Stimulated activated CD8-positive, alpha-beta memory T cell treated with anti-CD3 and anti-CD28 coated beads, Interleukin-7, amount 100 ng/mL, for 4 hours (primary cell): ENCODE data around the gene CACNB2.

Source experiments
- DNase-seq, 2 donors: peaks; one replicate each; pipeline ENCODE4 v3.0.0-alpha.2; 2020; ENCODE audit warnings: low read depth in 2 of 2

Gene CACNB2

GRCh38 chr10:18334116-18334867 lies 194.1 kb downstream of the CACNB2 start:
- DNase-seq = no peak

- DNase-seq = no peak
Measured at GRCh38 chr10:18340496-18341051, 200.3 kb downstream of the CACNB2 start.

- no peak for DNase-seq
Measured at GRCh38 chr10:18341055-18341454, 200.8 kb downstream of the CACNB2 start.

GRCh38 chr10:18343573-18343972 lies 203.3 kb downstream of the CACNB2 start:
- DNase-seq = no peak

GRCh38 chr10:18345308-18345707 lies 205.1 kb downstream of the CACNB2 start:
- DNase-seq = no peak

GRCh38 chr10:18350340-18350739 lies 210.1 kb downstream of the CACNB2 start:
- DNase-seq = no peak

GRCh38 chr10:18351421-18351820 lies 211.2 kb downstream of the CACNB2 start:
- no peak for DNase-seq

GRCh38 chr10:18352175-18352574 lies 212.0 kb downstream of the CACNB2 start:
- no peak for DNase-seq

- DNase-seq = no peak
Measured at GRCh38 chr10:18359812-18360211, 219.6 kb downstream of the CACNB2 start.

- no peak for DNase-seq
Measured at GRCh38 chr10:18362892-18363291, 222.7 kb downstream of the CACNB2 start.

GRCh38 chr10:18364987-18365775 lies 225.0 kb downstream of the CACNB2 start:
- no peak for DNase-seq

GRCh38 chr10:18367840-18368239 lies 227.6 kb downstream of the CACNB2 start:
- DNase-seq = no peak

GRCh38 chr10:18368273-18368672 lies 228.0 kb downstream of the CACNB2 start:
- DNase-seq = no peak

GRCh38 chr10:18368682-18369081 lies 228.5 kb downstream of the CACNB2 start:
- no peak for DNase-seq

- no peak for DNase-seq
Measured at GRCh38 chr10:18369859-18370473, 229.7 kb downstream of the CACNB2 start.

- no peak for DNase-seq
Measured at GRCh38 chr10:18376650-18377049, 236.4 kb downstream of the CACNB2 start.

GRCh38 chr10:18377898-18378297 lies 237.7 kb downstream of the CACNB2 start:
- DNase-seq = no peak

- DNase-seq = no peak
Measured at GRCh38 chr10:18378766-18379165, 238.5 kb downstream of the CACNB2 start.

GRCh38 chr10:18381679-18382078 lies 241.5 kb downstream of the CACNB2 start:
- DNase-seq = no peak

- no peak for DNase-seq
Measured at GRCh38 chr10:18397906-18398305, 257.7 kb downstream of the CACNB2 start.

- no peak for DNase-seq
Measured at GRCh38 chr10:18399158-18399557, 258.9 kb downstream of the CACNB2 start.

- no peak for DNase-seq
Measured at GRCh38 chr10:18400201-18400905, 260.1 kb downstream of the CACNB2 start.
